ENCODE measurements around the gene RFC5. TPM values are rescaled to one million over a fixed set of nuclear protein-coding genes. Genes with fewer than 3 reads are reported as not detected.
"Not testable (repeated sequence)": the region's sequence is repeated elsewhere in the genome, so short reads cannot be mapped to it uniquely, and the experiment has no call there.

Gene RFC5
- total RNA-seq, 1 donor from 2014 or later = 17.2 TPM

GRCh38 chr12:118015306-118015705 is 1.2 kb upstream of the RFC5 start:
- DNase-seq (ENCODE audit: low read depth in 2 of 2) = no peak

- DNase-seq (ENCODE audit: low read depth in 2 of 2) = no peak
Observed at GRCh38 chr12:118015944-118016343, 559 bp upstream of the RFC5 start.

GRCh38 chr12:118017926-118018325 is 1.4 kb downstream of the RFC5 start:
- no peak for DNase-seq (ENCODE audit: low read depth in 2 of 2)

GRCh38 chr12:118020036-118020435 is 3.5 kb downstream of the RFC5 start:
- DNase-seq (ENCODE audit: low read depth in 2 of 2) = no peak

- not testable (repeated sequence) for DNase-seq (ENCODE audit: low read depth in 2 of 2)
Observed at GRCh38 chr12:118022097-118022727, 5.7 kb downstream of the RFC5 start.

- DNase-seq (ENCODE audit: low read depth in 2 of 2) = no peak
Observed at GRCh38 chr12:118022728-118023109, 6.2 kb downstream of the RFC5 start.

GRCh38 chr12:118023301-118023860 is 6.9 kb downstream of the RFC5 start:
- DNase-seq (ENCODE audit: low read depth in 2 of 2) = no peak

- no peak for DNase-seq (ENCODE audit: low read depth in 2 of 2)
Observed at GRCh38 chr12:118025168-118025567, 8.7 kb downstream of the RFC5 start.

- no peak for DNase-seq (ENCODE audit: low read depth in 2 of 2)
Observed at GRCh38 chr12:118029166-118029565, 12.7 kb downstream of the RFC5 start.

GRCh38 chr12:118032188-118032587 is 15.7 kb downstream of the RFC5 start:
- no peak for DNase-seq (ENCODE audit: low read depth in 2 of 2)

- peak in 1 of 2 donors; percentile 40 for DNase-seq (ENCODE audit: low read depth in 2 of 2)
Observed at GRCh38 chr12:118033323-118033722, 16.8 kb downstream of the RFC5 start.

GRCh38 chr12:118033902-118034301 is 17.4 kb downstream of the RFC5 start:
- no peak for DNase-seq (ENCODE audit: low read depth in 2 of 2)

- DNase-seq (ENCODE audit: low read depth in 2 of 2) = peak in 1 of 2 donors; percentile 28
Observed at GRCh38 chr12:118034429-118035189, 18.1 kb downstream of the RFC5 start.

- peak in 1 of 2 donors; percentile 33 for DNase-seq (ENCODE audit: low read depth in 2 of 2)
Observed at GRCh38 chr12:118035190-118036041, 18.9 kb downstream of the RFC5 start.

- DNase-seq (ENCODE audit: low read depth in 2 of 2) = no peak
Observed at GRCh38 chr12:118036672-118037411, 20.3 kb downstream of the RFC5 start.

GRCh38 chr12:118038137-118038536 is 21.6 kb downstream of the RFC5 start:
- no peak for DNase-seq (ENCODE audit: low read depth in 2 of 2)

GRCh38 chr12:118042091-118042490 is 25.6 kb downstream of the RFC5 start:
- DNase-seq (ENCODE audit: low read depth in 2 of 2) = no peak

GRCh38 chr12:118044075-118044474 is 27.6 kb downstream of the RFC5 start:
- no peak for DNase-seq (ENCODE audit: low read depth in 2 of 2)

GRCh38 chr12:118044577-118044976 is 28.1 kb downstream of the RFC5 start:
- DNase-seq (ENCODE audit: low read depth in 2 of 2) = no peak

GRCh38 chr12:118046430-118046829 is 29.9 kb downstream of the RFC5 start:
- no peak for DNase-seq (ENCODE audit: low read depth in 2 of 2)

All from dermis microvascular lymphatic vessel endothelial cell (primary cell).